HT1080 (cell line): ENCODE results near the gene ATAD3C. TPM values are rescaled to one million over a fixed set of nuclear protein-coding genes. Genes with fewer than 3 reads are reported as not detected.

ENCODE experiments used
- DNase-seq: peaks from one replicate; pipeline ENCODE4 v3.0.0-alpha.2; 2015; ENCODE audit warnings: low read depth
- total RNA-seq: library from RNA; depleted of rRNA; stranded (reverse); fragments of >200 nt; shearing (Covaris generic); gene quantifications from 2 replicates; pipeline ENCODE4 v1.2.3, GENCODE V29; 2014

Gene ATAD3C
- total RNA-seq, 1 experiment from 2014 or later = not detected

DNA sequence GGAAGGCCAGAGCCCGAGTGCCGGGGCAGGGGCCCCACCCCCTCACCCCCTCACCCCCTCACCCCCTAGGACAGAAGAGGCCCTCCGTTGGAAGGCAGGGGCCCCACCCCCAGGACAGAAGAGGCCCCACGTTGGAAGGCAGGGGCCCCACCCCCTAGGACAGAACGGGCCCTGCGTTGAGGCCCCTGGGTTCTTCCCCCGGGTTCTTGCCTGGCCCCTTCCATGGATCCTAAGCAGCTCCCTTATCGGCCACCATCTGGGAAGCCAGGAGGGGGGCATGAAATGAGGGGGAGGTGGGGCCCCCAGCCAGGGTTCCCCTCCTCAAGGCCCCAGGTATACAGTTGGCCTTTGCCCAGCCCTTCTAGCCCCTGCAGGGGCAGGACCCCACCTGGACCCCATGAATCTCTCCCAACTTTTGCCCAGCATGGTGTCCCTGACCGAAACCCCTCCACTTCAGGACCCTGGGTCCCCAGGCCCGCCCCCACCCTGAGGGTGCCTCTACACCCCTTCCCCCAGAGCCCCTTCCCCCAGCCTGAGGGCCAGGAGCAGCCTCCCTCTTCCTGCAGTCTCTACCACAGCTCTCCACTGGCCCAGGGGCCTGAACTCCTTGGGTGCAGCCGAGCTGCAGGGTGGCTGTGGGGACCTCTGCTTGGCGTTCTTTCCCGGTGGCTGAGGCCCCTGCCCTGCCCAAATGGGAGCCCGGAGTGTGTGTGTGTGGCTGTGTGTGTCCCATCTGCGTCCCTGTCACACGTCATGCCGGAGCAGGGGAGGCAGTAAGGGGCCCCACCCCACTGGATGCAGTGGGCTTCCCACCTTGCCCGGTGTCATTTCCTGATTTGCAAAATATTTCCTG, 18.3 kb upstream of the ATAD3C start:
- DNase-seq = no peak

DNA sequence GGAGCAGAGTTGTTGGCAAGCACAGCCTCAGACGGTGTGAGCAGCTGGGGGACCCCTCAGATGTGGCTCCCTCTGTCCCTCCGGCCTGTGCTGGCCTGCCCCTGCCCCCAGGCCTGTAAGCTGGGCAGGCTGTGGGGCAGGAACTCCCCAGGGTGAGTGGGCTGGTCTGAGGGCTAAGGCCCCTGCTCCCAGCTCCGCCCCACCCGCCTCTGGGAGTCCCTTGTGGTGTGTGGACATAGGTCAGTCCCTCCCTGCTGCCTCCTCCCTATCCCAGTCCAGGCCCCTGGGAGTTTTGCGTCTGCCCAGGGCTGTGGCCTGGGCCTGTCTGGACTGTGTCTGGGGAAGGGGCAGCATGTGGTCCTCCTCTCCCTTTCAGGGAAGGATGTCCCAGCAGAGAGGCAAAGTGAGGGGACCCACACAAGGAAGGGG, 17.6 kb upstream of the ATAD3C start:
- DNase-seq = no peak

DNA sequence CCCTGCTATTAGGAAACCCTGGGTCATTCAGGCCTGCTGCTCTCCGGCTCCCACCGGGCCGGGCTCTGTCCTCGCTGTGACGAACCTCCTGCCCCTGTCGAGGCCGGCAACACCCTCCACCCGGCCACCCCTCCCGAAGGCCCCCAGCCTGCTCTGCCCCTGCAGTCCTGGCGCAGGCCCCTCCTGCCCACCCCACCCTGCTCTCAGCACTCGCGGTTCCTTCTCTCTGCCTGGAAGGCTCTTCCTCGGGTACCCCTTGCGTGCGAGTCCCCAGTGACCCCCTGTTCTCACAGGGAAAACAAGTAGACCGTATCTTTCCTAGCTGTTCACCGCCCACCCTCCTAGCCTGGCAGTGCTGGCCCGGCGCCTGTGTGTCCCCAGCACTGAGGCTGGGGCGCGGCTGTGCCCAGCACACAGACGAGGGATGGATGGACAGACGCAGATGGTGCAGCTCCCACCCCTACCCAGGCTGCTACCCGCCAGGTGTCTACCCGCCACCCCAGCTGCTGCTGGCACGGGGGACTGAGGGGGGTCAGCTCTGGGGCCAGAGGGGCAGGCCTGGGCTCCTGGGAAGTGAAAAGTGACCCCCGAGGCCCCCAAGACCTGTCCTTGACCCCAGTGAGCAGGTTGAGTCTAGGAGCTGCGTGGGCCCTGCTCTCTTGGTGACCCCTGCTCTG, 17.1 kb upstream of the ATAD3C start:
- no peak for DNase-seq

DNA sequence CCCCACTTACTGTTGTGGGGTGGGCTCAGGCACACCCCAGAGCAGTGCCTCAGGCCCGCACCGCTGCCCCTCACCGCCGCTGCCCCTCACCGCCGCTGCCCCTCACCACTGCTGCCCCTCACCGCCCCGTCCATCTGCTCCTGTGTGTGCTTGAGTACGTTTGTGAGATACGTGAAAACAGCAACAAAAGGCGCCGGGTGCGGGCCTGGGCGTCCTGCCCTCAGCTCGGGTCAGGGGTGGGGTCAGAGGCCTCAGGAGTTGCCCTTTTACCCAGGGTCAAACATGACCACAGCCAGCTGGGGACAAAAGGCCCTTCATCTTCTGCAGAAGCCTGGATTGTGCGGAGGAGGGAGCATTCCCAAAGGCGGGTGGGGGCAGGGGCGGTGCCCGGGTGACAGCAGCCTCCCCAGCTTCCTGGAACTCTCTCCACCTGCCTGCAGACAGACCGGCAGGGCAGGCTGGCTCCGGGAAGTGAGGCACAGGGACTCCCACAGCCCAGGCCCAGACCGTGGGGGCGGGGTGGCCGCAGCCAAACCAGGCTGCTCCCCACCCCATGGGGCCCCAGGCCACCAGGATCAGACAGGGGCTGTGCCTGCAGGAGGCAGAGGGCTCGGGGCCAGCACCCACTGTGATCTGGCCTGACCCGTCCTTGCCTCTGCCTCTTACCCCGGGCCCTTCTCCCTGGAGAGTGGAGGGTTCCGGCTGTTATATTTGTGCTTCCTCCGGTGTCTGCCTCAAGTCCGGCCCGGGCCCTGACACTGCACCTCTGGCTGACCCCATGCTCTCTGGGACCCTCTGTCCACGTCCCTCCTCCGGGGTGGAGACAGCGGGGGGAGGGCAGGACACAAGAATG, 16.3 kb upstream of the ATAD3C start:
- no peak for DNase-seq

- DNase-seq = peak; percentile 36
Measured at GRCh38 chr1:1433804-1434130, 15.7 kb upstream of the ATAD3C start.

- DNase-seq = no peak
Measured at GRCh38 chr1:1434131-1434823, 15.2 kb upstream of the ATAD3C start.

DNA sequence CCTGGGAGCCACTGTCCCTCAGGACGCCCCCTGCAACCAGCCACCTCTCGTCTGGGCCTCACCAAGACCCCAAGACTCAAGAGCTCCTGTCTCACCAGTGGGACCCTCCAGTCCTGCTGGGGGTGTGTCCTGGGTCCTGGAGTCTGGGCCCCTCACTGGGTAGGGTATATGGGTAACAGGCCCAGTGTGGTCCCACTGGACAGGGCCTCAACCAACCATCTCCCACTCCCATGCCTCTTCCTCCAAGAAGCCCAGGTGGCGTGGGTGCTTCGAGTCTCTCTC, 14.7 kb upstream of the ATAD3C start:
- no peak for DNase-seq

DNA sequence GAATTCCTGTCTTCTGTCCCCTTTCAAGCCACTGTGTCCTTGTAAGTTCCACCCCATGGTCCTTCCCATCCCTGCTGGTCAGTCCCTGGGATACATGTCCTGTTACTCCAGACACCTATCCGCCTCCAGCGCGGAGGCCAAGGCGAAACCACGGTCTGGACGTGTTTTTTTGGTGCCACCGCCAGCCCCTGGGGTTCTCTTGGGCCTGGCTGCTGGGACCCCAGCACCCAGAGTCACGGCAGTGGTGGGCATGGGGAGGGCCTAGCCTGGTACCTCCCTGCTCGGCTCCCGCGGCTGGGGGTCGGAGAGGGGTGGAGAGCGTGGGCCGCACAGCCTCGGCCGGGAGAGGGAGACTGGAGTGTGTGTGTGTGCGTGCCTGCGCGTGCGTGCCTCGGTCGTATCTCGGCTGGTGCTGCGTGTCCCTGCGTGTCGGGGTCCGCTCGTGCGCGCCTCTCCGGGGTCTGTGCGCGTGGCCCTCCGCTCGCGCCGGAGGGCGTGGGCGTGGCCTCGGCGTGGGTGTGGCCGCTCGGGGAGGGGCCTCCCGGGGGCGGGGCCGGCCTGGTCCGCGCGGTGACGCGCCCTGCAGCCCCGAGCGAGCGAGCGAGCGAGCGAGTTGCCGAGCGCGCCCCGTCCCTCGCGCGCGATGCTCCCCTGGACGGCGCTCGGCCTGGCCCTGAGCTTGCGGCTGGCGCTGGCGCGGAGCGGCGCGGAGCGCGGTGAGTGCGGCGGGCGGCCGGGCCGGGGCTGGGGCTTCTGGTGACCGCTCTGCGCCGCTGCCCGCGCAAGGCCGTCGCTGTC, 14.2 kb upstream of the ATAD3C start, which contains the start of gene VWA1:
TSS of gene VWA1 (plus strand) at position 585 of the 798 bp plus-strand sequence. CDS start at position 644, 59 bp downstream.
- DNase-seq = no peak

DNA sequence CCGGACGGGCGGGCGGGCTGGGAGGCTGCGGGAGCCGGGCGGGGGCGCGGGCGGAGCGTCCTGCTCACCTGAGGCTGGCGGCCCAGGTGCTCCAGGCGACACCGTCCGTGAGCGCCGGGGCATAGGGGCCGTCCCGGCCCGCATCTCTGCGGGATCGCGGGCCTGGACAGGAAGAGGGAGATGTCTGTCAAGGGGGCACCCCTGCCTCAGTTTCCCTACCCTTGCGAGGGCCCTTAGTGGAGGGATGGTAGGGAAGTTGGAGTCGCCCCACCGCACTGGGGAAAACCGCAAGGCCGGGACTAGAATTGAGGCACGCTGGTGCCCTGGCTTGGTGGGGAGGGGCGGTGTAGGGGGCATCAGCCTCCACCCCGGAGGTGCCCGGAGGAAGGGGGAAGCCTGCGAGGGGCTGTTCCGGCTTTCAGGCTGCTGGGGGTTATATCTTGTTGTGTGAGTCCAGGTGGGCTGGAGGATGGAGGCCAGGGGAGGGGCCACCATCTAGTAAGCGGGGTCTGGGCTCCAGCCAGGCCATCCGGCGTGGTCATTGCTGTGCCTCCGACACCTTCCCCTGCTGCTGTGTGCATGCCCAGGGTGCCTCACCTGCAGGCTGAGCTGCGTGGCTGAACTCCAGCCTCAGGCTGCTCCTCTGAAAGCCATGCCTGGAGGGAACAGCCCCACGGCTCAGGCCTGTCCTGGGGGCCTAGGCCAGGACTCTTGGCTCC, 13.4 kb upstream of the ATAD3C start:
- DNase-seq = no peak

GRCh38 chr1:1436630-1437032, 12.9 kb upstream of the ATAD3C start:
- no peak for DNase-seq

DNA sequence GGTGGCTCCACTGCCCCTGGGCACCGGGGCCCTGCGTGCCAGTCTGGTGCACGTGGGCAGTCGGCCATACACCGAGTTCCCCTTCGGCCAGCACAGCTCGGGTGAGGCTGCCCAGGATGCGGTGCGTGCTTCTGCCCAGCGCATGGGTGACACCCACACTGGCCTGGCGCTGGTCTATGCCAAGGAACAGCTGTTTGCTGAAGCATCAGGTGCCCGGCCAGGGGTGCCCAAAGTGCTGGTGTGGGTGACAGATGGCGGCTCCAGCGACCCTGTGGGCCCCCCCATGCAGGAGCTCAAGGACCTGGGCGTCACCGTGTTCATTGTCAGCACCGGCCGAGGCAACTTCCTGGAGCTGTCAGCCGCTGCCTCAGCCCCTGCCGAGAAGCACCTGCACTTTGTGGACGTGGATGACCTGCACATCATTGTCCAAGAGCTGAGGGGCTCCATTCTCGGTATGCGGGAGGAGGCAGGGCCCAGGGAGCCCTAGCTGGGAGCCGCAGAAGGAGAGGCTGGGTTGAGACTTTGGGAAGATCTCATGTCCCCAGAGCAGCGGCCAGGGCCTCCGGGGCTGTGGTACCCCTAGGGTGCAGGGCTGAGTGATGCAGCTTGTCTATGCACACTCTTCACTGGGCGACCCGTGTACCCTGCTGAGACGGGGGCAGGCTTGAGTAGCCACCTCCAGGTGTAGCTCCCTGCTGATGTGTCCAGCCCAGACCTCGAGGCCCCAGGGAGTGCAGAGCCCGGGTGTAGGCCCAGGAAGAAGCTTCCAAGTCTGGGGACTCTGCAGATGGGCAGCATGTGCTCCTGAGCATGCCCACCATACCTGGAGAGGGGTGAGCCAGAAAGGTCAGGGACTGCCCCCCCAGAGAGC, 12.2 kb upstream of the ATAD3C start:
- DNase-seq = no peak

DNA sequence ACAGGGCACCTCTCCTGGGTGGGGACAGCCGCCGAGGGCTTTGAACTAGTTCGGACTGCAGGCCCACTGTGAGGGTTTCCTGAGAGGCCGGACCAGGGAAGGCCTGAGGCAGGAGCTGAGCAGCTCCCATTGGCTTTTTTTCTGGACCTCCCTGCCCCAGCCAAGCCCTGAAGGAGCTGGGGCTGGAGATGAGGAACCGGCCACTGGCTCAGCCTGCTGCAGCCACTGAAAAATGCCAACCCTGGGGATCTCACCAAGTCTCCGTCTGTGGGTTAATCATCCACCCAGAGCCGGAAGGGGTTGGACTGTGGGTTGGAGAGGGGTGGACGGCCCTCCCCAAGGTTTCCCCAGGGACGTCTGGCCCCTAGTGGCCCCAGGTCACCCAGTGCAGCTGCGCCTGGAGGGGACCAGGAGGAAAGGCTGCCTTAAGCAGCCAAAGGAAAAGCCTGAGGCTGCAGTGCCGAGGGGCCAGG, 11.5 kb upstream of the ATAD3C start:
- DNase-seq = no peak

- DNase-seq = no peak
Measured at GRCh38 chr1:1438531-1439381, 10.7 kb upstream of the ATAD3C start.

DNA sequence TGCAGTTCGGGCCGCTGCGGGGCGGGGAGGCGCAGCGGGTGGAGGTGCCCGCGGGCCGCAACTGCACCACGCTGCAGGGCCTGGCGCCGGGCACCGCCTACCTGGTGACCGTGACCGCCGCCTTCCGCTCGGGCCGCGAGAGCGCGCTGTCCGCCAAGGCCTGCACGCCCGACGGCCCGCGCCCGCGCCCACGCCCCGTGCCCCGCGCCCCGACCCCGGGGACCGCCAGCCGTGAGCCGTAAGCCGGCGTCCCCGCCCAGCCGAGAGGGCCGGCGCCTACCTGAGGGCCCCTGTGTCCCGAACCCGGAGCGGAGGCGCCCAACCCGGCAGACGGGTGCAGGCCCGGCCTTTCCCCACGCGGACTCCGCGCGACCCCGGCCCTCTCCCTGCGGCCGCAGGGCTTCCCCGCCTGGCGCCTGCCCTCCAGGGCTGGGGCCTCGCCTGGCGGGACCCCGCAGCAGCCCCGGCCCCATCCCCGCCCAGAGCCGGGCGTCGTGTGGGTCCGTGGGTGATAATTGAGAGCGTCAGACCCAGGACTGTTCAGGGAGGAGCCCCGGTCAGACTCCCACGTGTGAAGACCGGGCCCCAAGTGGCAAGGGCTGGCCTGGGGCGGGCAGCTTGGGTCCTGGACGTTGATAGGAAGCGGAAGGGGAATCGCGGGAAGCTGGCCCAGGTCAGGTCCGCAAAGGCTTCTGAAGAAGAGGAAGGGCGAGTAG, 9.8 kb upstream of the ATAD3C start:
- no peak for DNase-seq

GRCh38 chr1:1440262-1441001, 9.1 kb upstream of the ATAD3C start:
- DNase-seq = no peak
